ENCODE measurements around the gene CNOT6. TPM values are rescaled to one million over a fixed set of nuclear protein-coding genes. Genes with fewer than 3 reads are reported as not detected.
"Not testable (repeated sequence)": the region's sequence is repeated elsewhere in the genome, so short reads cannot be mapped to it uniquely, and the experiment has no call there.

Gene CNOT6
- 10 to 100 TPM in 2 of 3 donors, 1 to 10 TPM in 1; 9.8 to 26.2 (median 19.0) TPM for total RNA-seq

DNA sequence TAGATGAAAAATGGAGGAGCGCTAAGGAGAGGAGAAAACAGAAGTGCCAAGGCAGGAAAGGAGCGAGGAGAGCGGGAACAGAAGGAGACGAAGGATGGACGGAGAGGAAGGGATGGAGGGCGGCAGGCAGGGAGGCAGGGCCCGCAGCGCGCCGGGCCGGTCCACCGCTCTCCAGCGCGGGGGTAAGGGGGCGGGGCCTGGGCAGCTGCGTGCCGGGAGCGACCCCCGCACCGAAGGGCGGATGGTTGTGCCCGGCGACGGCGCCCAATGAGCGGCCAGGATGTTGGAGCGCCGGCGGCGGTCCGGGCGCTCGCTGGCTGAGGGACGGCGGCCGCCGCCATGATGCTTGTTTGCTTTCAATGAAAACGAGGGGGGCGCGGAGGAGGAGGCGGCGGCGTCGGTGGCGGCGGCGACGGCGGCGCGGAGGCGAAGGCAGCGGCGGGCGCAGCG is at the start of gene CNOT6:
TSS of gene CNOT6 (plus strand) at position 320 of the 450 bp plus-strand sequence. CDS start 34,898 bp downstream, outside the sequence.
- H3K27ac ChIP-seq, result peak within 1 kb of the TSS; percentile 89 to 93
- H3K4me1 ChIP-seq, result peaks cover 0 to 14% of the 10 kb centered on the region in 2 donors
- no peaks in the 10 kb centered on the region for H3K36me3 ChIP-seq
- H3K4me3 ChIP-seq, result peak within 1 kb of the TSS; percentile 69 to 84 (median 78)
- no peaks in the 10 kb centered on the region for H3K9me3 ChIP-seq
- peak; percentile 91 to 92 for DNase-seq (ENCODE audit: low spot score in 2 of 2)
- no peaks in the 10 kb centered on the region for H3K27me3 ChIP-seq
- intact Hi-C loops (cut with DNase I; ENCODE audit: low total_unique reads), result no loop called here
- TF ChIP-seq POLR2A (IDR thresholded peaks at IDR 0.05), result no peak
- peak; percentile 57 to 80 (median 78) for TF ChIP-seq POLR2AphosphoS5 (IDR thresholded peaks at IDR 0.05)
- no peak for TF ChIP-seq CTCF (IDR thresholded peaks at IDR 0.05)

GRCh38 chr5:180454752-180455151 is 39.4 kb upstream of the CNOT6 start:
- intact Hi-C loops (cut with DNase I; ENCODE audit: low total_unique reads), result no loop called here
- Histone ChIP-seq H3K4me3 (no peak overlapping the region), H3K4me1 (no peaks in the 10 kb centered on the region), H3K9me3 (peaks cover 0 to 10% of the 10 kb centered on the region in 2 donors), H3K27ac (no peak overlapping the region), H3K36me3 (no peaks in the 10 kb centered on the region), H3K27me3 (no peaks in the 10 kb centered on the region)
- no peak for DNase-seq (ENCODE audit: low spot score in 2 of 2)
- no peak for TF ChIP-seq POLR2AphosphoS5 (IDR thresholded peaks at IDR 0.05)
- no peak for TF ChIP-seq CTCF (IDR thresholded peaks at IDR 0.05)
- no peak for TF ChIP-seq POLR2A (IDR thresholded peaks at IDR 0.05)

DNA sequence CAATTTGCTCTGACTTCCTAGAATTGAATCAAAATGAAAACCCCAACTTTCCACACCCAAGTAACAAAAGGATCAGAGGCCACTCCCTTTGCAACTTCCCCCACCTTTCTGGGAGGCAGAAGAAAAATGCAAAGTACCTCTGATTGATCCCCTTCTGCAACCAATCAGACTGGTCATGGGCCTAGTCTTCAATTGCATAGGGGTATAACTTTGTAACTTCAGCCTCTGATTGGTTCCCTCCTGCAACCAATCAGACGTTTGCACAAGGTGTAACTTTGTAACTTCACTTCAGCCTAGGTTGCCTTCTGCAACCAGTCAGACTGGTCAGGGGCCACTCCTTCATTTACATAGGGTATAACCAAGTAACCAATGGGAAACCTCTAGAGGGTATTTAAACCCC is 38.3 kb upstream of the CNOT6 start:
- H3K36me3 ChIP-seq, result no peaks in the 10 kb centered on the region
- peaks cover 0 to 12% of the 10 kb centered on the region in 2 donors for H3K9me3 ChIP-seq
- H3K4me1 ChIP-seq, result no peaks in the 10 kb centered on the region
- intact Hi-C loops (cut with DNase I; ENCODE audit: low total_unique reads), result no loop called here
- no peak for DNase-seq (ENCODE audit: low spot score in 2 of 2)
- TF ChIP-seq CTCF (IDR thresholded peaks at IDR 0.05) (no peak), POLR2A (IDR thresholded peaks at IDR 0.05) (no peak), POLR2AphosphoS5 (IDR thresholded peaks at IDR 0.05) (no peak)
- no peaks in the 10 kb centered on the region for H3K27me3 ChIP-seq
- no peak overlapping the region for H3K4me3 ChIP-seq
- no peak overlapping the region for H3K27ac ChIP-seq

DNA sequence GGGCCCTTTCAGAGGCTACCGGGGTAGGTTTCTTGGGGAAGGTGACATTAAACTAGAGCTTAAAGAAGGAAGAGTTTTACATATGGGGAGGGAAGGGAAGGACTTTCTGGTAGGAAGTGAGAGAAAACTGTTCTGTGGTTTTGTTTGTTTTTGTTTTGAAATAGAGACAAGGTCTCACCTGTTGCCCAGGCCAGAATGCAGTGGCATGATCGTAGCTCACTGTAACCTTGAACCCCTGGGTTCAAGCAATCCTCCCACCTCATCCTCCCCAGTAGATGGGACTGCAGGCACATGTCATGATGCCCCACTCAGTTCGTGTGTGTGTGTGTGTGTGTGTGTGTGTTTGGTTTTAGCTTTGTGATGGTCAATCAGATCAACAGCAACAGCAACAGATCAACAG is 37.4 kb upstream of the CNOT6 start:
- H3K4me3 ChIP-seq, result no peak overlapping the region
- TF ChIP-seq CTCF (IDR thresholded peaks at IDR 0.05), result no peak
- no peak for TF ChIP-seq POLR2AphosphoS5 (IDR thresholded peaks at IDR 0.05)
- TF ChIP-seq POLR2A (IDR thresholded peaks at IDR 0.05), result no peak
- no peak overlapping the region for H3K27ac ChIP-seq
- intact Hi-C loops (cut with DNase I; ENCODE audit: low total_unique reads), result no loop called here
- H3K27me3 ChIP-seq, result no peaks in the 10 kb centered on the region
- H3K9me3 ChIP-seq, result peaks cover 0 to 12% of the 10 kb centered on the region in 2 donors
- H3K36me3 ChIP-seq, result no peaks in the 10 kb centered on the region
- no peak for DNase-seq (ENCODE audit: low spot score in 2 of 2)
- no peaks in the 10 kb centered on the region for H3K4me1 ChIP-seq

GRCh38 chr5:180458852-180459673 is 35.1 kb upstream of the CNOT6 start:
- not testable (repeated sequence) for H3K4me1 ChIP-seq

GRCh38 chr5:180459674-180460142 is 34.5 kb upstream of the CNOT6 start:
- DNase-seq (ENCODE audit: low spot score in 2 of 2); H3K4me1 ChIP-seq; H3K27me3 ChIP-seq; H3K4me3 ChIP-seq; intact Hi-C loops (cut with DNase I; ENCODE audit: low total_unique reads); H3K27ac ChIP-seq; H3K36me3 ChIP-seq: not testable (repeated sequence)
- peaks cover 0 to 12% of the 10 kb centered on the region in 2 donors for H3K9me3 ChIP-seq

More at GRCh38 chr5:180458852-180459673, 35.1 kb upstream of the CNOT6 start:
- H3K4me3 ChIP-seq; H3K27ac ChIP-seq; DNase-seq (ENCODE audit: low spot score in 2 of 2); H3K36me3 ChIP-seq; intact Hi-C loops (cut with DNase I; ENCODE audit: low total_unique reads); H3K27me3 ChIP-seq: not testable (repeated sequence)
- H3K9me3 ChIP-seq, result peaks cover 0 to 12% of the 10 kb centered on the region in 2 donors
